ENCODE results near the gene CPNE4.

The CPNE4 gene

GRCh38 chr3:131730581-131730980 lies 304.2 kb downstream of the CPNE4 start:
- no peak for DNase-seq

GRCh38 chr3:131729643-131730017 lies 305.2 kb downstream of the CPNE4 start:
- no peak for DNase-seq

DNA sequence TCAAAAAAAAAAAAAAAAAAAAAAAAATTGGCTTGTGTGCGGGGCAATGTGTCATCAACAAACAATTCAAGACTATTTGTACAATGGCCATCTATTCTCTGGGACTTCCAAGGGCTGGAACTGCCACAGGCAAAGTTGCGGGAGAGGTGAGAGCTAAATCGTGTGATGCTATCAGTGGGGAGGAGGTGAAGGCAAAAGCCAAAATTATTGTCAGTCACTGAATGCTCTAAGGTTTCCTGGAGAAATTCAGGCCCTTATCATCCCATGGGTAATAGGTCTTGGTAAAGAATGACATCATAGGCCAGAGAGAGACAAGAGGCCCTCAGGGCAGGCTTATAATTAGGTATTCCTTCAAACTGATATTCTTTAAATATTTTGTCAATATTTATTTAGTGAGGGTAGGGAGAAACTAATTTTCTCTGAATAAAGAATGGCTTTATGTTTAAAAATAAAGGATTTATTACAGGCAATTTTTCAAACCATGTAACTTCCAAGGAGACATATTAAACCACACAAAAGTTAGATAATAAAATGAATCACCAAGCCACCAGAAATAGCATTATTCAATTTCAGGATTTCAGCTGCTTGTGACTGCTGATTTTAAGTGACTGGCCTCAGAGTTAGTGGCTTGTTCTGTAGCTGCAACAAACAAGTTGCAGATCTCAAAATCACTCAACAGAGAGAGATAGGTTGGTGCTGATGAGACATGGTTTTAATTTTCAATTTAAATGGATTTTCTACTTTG lies 305.7 kb downstream of the CPNE4 start:
- DNase-seq = no peak

DNA sequence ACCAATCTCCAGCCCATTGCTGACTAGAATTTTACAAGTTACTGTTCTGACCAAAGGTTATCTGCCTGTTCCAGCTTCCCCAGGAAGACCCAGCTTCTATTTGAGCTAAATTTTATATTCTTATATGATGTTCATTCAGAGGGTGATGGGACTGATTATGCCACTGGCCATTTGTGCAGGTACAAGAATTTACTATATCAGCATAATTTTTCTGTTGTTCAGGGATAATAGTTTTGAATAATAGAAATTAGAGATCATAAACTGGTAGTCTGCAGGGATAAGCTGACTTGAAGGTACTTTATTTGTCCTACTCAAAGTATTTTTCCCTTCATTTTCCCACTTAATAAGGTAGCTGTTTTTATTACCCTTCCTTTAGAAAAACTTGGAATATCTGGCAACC lies 309.4 kb downstream of the CPNE4 start:
- DNase-seq = no peak

DNA sequence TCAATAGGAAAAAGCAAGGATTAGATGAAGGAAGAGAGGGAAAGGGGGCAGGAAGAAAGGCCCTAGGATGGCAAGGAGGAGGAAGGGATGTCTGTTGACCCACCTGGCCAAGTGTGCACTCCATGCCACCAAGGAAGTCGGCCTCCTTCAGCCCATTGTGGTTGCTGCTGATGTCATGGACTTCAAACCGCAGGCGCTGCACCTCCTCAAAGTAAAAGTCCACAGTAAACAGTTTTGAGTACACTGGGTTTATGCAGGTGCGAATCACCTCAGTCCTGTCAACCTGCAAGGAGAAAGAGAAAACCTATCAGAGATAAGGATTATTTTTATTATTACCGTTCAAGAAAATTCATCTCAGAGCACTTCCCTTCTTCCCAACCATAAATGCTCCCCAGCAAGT lies 311.5 kb downstream of the CPNE4 start:
- no peak for DNase-seq

GRCh38 chr3:131717493-131717892 lies 317.3 kb downstream of the CPNE4 start:
- no peak for DNase-seq

DNA sequence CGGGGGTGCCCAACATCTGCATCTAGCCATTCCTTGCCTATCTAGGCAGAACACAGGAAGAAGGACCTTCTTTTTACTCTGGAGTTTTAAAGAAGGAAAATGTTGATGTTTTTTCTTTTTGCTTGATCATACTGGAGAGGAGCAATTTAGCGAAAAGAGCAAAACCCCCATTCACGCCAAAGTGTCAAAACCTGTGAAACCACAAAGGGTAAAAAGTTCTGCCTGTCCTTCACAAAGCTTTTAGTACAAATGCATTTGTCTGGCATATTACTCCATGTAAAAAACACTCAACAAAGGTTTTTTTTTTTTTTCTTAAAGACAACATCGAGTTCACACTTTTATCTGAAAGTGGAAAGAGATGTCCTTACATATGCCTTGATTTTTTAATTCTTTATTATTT lies 317.9 kb downstream of the CPNE4 start:
- DNase-seq = no peak

DNA sequence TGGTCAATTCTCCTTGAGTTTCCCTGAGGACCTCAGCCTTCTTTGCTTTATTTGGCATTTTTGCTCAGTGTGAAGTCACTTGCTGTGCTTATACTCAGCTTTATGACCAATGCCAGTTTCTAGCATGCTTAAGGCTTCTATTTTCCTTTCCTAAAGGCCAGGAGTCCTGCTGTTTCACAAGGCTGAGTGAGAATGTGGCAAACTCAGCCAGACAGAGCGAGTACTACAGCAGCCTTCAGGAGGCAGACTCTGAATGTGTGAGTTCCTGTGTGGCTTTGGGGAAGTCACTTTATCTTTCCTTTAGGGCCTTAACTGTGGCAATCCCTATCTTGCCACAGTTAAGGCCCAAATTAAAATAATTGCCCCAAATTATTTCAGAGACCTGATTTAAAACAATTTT lies 318.8 kb downstream of the CPNE4 start:
- no peak for DNase-seq

DNA sequence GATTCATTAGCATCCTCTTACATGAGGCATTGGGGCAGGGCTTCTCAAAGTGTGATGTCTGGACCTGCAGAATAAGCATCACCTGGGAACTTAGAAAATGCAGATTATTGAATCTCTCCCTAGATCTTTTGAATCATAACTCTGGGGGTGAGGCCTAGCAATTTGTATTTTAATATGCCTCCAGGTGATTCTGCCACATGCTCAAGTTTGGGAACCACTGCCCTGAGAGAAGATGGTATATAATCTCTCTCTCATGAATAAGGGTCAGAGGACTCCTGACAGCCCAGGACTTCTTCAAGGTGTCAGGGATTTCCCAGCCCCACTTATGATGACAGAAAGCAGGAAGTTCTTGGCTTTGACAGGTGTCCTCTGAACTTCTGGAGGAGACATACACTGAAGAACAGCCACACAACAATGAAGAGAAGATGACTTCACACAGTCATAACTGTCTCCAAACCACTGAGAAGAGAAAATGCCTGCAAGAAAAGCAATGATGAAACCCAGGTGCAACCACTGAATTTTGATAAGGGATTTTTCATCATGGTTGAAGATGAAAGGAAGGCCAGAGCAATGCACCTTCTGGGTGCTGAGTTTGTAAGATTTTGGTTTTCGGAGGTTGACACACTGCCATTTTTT lies 320.1 kb downstream of the CPNE4 start:
- DNase-seq = no peak

DNA sequence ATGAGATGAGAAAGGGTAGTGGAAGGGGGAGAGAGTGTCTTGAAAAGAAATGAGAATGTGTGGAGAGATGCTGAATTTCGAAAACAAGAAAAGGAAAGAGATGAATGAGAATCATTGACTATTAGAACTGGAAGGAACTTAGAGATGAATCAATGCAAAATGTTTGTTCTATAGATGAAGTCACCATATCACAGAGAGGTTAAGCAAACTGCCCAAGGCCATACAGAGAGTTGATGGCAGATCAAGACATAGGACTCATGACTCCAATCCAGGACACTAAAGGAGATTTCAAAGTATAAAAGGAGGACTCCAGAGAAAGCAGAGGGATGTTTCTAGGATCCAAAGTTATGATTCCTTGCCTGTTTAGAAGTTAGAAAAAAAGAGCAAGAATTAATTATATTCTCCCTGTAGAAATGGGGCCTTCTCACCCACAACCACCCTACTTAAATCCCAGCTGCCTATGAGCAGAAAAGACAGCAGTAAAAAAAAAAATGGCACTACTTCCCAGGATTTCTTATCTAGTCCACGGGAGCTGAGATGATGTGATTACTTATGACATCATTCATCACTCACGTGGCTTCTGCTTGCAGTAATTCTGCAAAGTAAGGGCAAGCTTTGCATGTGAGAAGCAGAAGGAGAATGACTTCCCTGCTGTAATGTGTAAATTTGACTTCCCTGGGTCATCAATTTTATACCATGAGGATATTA lies 321.2 kb downstream of the CPNE4 start:
- no peak for DNase-seq

DNA sequence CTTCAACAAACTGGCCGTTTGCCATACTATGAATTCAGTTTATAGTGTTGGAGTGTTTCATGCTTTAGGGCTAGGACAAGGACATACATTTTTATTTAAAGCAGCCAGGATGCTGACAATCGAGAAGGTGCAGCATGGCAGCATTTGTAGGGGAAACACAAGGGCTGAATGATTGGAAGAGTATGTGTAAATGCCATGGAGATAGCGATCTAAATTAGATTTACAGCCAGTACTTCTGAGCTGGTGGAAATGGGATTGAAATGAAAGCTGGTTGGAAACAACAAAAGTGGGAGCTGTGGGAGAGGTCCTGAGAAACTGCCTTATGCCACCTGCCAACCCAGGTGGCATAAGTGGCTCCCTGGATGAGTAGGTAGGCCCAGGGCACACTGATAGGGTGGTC lies 322.2 kb downstream of the CPNE4 start:
- DNase-seq = no peak

DNA sequence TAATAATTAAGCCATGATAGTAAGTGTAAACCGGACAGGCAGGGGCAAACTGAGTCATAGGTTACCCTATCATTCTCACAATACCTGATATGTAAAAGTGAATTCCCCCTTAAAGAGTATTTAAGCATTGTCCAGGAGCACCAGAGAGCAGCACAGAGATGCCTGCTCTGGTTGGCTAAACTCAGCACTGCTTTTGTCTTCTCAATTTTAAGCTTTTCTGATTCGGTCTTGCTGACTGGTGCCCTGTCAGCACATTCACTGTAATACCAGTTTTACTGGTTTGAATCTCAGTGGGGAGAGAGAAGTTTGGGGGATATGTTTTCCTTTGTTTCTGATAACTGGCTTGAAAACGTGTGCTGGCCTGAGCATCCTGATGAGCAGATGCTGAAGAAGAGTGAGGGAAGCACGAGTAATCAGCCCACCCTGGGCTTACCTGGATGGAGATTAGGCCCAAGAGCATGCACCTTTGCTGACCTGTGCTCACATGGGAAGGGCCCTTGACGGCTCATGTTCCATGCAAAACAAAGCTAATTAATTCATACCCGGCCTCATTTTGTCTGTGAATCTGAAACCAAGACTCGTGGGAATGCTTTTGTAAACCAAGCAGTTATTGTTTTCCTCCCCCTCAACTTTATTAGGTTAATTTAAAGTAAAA lies 323.6 kb downstream of the CPNE4 start:
- DNase-seq = no peak

- no peak for DNase-seq
These were observed 326.6 kb downstream of the CPNE4 start for GRCh38 chr3:131708241-131708640.

- no peak for DNase-seq
These were observed 329.2 kb downstream of the CPNE4 start for GRCh38 chr3:131705558-131706051.

GRCh38 chr3:131705099-131705498 lies 329.7 kb downstream of the CPNE4 start:
- no peak for DNase-seq

DNA sequence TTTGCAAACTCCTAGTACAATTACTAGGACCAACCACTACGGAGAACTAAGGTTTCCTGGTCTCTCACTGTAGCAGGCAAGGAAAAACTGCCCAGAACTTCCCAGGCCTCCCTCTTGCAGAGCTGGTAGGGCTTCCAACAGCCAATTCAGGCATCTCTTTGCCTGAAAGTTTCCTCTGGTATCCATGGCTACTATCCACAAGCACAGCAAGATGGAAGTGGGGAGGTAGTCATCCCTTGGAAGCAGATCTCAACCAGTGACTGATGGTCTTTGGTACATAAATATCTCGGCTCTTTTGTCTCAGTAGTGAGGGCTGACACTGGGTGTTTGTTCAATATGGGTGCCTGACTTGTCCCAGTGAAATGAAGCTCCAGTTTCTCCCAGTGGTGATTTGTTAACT lies 330.7 kb downstream of the CPNE4 start:
- DNase-seq = no peak

DNA sequence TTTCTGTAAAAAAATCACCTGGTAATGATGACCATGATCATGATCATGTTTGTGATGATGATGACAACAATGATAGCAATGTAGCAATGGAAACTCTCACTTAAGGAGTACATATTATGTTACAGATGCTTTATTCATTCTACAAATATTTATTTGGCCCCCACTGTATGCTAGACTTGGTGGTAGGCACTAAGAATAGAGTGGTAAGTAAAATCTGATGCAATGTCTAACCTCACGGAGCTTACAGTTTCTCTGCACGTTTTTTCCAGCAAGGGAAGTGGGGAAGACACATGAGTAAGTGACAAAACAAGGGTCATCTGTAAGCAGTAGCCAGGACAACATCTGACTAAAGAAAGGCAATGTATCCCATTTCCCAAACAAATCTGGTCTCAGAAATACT lies 332.7 kb downstream of the CPNE4 start:
- no peak for DNase-seq

GRCh38 chr3:131701153-131701770 lies 333.6 kb downstream of the CPNE4 start:
- DNase-seq = no peak

- DNase-seq = no peak
These were observed 335.8 kb downstream of the CPNE4 start for GRCh38 chr3:131699001-131699400.

GRCh38 chr3:131694376-131694775 lies 340.4 kb downstream of the CPNE4 start:
- no peak for DNase-seq

DNA sequence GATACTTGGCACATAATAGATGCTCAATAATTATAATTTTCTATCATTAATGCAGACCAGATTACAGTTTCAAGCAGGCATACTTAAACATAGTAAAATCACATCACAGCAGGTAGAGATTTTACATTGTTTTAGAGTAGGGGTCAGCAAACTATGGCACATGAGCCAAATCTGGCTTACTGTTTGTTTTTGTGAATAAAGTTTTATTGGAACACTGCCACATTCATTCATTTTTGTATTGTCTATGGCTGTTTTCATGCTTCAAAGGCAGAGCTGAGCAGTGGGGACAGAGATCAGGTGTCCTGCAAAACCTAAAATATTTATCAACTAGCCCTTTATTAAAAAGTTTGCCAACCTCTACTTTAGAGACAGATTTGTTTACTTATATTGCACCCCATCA lies 342.5 kb downstream of the CPNE4 start:
- DNase-seq = no peak

DNA sequence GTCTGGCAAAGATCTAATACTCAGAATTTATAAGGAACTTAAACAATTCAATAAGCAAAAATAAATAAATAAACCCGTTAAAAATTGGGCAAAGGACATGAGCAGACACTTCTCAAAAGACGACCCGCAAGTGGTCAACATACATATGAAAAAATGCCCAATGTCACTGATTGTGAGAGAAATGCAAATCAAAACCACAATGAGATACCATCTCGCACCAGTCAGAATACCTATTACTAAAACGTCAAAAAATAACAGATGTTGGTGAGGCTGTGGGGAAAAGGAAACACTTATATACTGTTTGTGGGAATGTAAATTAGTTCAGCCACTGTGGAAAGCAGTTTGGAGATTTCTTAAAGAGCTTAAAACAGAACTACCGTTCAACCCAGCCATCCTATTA lies 344.0 kb downstream of the CPNE4 start:
- DNase-seq = no peak

- no peak for DNase-seq
These were observed 346.4 kb downstream of the CPNE4 start for GRCh38 chr3:131688370-131688769.

All from activated CD4-positive, CD25-positive, alpha-beta regulatory T cell (primary cell).